Fibroblast of pulmonary artery (primary cell): ENCODE results near the gene PRKG1.

Experiments used
- DNase-seq: peaks from one replicate; pipeline ENCODE4 v3.0.0-alpha.2; 2010; ENCODE audit warnings: low read depth
- H3K4me3 ChIP-seq: replicated peaks from 2 replicates; pipeline ENCODE4 v1.5.1; 2011; ENCODE audit warnings: low read depth, mild to moderate bottlenecking, control low read depth, low read length, moderate library complexity
- TF ChIP-seq, protein P1 (sequence below): IDR thresholded peaks from 2 replicates; pipeline ENCODE4 v1.5.1; 2011; ENCODE audit warnings: mild to moderate bottlenecking, control low read depth, low read length, inconsistent platforms; ENCODE audit errors: missing control alignments

PRKG1 gene

DNA sequence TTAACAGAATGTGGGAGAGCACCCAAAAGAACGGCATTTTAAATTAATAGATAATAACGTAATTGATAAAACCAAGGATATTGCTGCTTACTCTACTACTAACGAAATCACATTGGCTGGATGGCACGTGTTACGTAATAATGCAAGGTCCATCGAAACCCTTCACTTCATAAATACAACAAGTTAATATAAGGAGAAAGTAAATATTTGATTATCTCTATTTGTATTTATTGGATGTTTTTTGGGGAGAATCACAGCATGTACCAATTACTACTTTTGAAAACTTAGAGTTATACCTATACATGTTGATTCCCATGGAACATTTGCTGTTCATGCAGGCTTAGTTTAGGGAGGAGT lies 1.6 kb downstream of the PRKG1 start:
- DNase-seq: no peak

DNA sequence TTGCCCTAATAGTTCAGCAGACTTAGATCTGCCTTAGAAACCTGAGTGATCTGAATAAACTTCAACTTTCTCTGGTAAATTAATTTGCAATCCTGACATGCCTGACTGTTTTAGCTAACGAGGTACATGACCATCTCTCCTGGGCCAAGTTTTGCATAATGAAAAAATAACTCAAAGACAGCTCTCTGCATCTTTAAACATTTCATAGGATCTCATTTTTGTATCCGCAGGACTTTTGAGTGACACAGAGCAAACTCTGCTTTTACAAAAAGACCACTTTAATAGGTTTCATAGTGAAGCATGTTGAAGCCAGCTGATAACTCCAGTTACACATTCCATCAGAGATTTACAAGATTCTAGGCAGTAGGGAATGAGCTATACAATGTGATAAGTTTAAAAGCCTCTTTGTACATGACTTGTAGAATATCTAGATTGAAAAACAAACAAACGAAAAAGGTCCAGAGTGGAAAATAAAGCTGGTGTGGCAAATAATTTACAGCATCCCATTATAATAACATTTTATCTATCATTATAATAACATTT lies 2.1 kb downstream of the PRKG1 start:
- TF ChIP-seq, protein P1, sequence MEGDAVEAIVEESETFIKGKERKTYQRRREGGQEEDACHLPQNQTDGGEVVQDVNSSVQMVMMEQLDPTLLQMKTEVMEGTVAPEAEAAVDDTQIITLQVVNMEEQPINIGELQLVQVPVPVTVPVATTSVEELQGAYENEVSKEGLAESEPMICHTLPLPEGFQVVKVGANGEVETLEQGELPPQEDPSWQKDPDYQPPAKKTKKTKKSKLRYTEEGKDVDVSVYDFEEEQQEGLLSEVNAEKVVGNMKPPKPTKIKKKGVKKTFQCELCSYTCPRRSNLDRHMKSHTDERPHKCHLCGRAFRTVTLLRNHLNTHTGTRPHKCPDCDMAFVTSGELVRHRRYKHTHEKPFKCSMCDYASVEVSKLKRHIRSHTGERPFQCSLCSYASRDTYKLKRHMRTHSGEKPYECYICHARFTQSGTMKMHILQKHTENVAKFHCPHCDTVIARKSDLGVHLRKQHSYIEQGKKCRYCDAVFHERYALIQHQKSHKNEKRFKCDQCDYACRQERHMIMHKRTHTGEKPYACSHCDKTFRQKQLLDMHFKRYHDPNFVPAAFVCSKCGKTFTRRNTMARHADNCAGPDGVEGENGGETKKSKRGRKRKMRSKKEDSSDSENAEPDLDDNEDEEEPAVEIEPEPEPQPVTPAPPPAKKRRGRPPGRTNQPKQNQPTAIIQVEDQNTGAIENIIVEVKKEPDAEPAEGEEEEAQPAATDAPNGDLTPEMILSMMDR: no peak
- H3K4me3 ChIP-seq: no peak overlapping the region
- no peak for DNase-seq

More for the DNA sequence above, 1.6 kb downstream of the PRKG1 start:
- TF ChIP-seq, protein P1: no peak
- no peak overlapping the region for H3K4me3 ChIP-seq

DNA sequence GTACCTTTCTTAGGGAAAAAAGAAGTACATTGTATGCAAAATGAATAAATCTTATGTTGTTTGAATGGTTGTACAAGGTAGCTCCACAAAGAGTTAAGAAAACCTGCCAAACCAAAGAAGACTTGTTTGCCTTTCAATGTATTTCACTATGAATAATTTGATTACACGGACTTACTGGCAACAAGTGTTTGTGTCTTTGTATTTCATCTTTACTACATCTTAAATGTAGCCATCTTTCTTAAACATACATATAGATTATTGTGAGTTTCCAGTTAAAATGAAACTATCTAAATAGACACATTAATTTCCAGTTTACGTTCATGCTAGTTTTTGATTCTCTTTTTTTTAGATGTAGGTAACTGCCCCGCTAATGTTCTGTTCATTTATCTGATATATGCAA lies 2.8 kb downstream of the PRKG1 start:
- no peak for DNase-seq
- TF ChIP-seq, protein P1: no peak
- no peak overlapping the region for H3K4me3 ChIP-seq

DNA sequence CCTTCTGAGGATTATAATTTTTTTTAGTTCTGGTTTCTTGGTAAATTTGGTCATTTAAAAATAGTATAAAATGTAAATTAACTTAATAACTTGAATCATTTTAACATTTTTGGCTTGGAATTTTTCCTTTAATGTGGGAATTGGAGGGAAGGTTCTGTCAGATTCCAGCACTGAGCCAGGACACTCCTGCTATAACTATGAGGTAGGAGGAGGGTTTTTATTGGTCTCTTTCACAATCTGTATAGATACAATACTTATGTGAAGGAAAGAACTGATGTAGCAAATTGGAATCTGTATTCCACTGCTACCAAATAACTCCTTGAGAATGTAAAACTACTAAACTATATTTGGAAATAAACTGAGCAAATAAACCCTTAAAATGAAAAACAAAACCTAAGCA lies 3.2 kb downstream of the PRKG1 start:
- TF ChIP-seq, protein P1: no peak
- H3K4me3 ChIP-seq: no peak overlapping the region
- DNase-seq: no peak

DNA sequence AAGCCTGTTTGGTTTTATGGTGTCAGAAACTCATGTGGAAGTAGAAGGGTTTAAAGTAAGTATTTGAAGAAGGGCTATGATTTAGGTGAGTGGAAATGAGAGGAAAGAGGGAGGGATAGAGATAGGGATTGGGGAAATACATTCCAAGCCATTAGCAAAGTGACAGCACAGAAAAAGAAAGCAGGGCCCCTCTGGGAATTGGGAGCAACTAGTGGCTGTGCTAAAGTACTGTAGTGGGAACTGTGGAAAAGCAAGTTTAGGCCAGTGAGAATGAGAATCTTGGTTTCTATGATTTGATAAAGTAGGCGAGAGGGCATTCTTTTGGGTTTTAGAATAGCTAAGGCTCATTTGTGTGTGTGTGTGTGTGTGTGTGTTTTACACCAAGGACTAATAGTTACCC lies 5.0 kb downstream of the PRKG1 start:
- H3K4me3 ChIP-seq: no peak overlapping the region
- no peak for DNase-seq
- TF ChIP-seq, protein P1: no peak

DNA sequence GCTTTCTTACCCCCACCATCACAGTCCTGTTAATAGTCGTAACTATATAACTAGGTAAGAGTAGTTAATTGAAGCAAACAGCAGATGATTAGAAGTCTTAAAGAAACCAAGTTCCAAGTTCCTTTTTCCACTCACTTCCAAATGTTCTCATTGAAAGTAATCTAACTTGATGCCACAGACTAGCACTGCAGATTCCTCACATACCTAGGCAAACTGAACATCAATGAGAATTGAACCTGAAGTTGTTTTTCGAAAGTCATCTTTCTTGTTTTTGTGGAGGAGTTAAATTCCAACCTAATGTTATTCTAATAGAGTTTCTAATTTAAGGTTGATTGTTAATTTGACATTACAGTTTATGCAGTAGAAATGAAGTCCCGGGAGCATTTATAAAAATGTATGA lies 5.5 kb downstream of the PRKG1 start:
- TF ChIP-seq, protein P1: no peak
- no peak overlapping the region for H3K4me3 ChIP-seq

DNA sequence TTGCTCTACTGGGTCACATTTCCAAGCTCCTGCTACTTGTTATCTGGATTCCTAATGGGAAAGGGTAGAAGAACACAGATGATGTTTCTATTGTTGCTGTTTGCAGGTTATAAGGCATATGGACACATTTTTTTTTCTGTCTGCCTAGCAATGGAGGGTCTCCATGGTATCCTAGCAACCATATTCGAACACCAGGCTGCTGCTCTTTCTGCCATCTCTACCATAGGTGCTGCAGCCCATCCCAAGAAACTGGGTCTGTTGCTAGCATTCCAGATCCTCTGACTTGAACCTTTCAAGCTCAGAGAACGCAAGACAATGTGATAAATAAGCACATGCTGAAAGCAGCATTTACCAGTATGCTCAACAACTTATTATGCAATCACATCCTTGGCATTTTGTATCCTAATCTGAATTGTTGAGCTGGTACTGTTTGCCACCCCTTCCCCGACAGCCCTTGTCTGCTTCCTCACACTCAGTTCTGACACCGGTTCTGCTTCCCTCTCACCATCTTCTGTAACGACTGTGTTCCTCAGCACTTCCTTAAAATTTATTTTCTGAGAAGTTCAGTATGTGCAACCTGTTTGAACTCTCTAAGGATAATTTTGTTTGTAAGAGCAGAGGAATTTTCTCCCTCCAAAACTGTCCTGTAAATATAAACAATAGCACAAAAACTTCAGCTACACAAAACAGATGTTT lies 6.2 kb downstream of the PRKG1 start:
- no peak for DNase-seq
- no peak overlapping the region for H3K4me3 ChIP-seq
- TF ChIP-seq, protein P1: no peak

More for the DNA sequence above, 5.5 kb downstream of the PRKG1 start:
- DNase-seq: no peak
